ENCODE measurements around the gene TSC22D1.
"Not testable (repeated sequence)": the region's sequence is repeated elsewhere in the genome, so short reads cannot be mapped to it uniquely, and the experiment has no call there.

TSC22D1 gene

DNA sequence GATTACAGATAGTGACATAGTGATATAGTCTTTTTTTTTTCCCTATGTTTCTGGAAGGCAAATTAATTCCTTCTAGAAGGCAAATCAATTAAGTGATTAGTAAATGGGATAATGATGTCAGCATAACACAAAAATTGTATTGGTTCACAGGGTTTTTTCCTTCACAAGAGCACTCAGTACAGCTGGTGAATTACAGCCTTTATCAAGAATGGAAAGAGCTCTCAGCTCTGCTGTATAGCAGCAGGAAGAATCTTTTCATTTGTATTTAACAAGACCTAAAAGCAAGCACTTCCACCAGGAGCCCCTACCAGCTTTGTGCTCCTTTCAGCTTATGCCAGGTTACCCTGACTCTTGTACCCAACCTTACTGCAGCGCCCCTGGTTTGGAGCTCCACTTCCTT, 111.7 kb downstream of the TSC22D1 start:
- no peak for DNase-seq (ENCODE audit: low spot score)
- in situ Hi-C loops (cut with MboI; ENCODE audit: low sequenced_read_pairs, unreplicated experiment): loop anchor here (25.0 kb wide), 1 partner anchor 823 kb away; no protein-coding TSS in a partner anchor
- TF ChIP-seq CTCF (IDR thresholded peaks at IDR 0.05; ENCODE audit: borderline replicate concordance, control extremely low read depth, extremely low read depth, insufficient read depth, missing control alignments): no peak

DNA sequence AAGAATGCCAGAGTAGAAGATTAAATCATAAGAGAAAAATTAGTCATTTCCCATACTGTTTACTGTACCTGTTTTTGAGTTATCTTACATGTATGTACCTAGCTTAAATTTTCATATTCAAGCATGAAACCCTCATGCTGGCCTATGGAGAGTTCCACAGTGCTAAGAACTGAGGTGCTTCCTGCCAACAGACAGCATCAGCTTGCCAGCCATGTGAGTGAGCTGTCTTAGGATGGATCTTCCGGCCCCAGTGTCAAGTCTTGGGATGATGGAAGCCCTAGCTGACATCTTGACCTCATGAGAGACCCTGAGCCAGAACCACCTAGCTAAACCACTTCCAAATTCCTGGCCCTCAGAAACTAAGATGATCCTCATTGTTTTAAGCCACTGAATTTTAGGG, 112.4 kb downstream of the TSC22D1 start:
- in situ Hi-C loops (cut with MboI; ENCODE audit: low sequenced_read_pairs, unreplicated experiment): loop anchor here (25.0 kb wide), 1 partner anchor 824 kb away; no protein-coding TSS in a partner anchor
- no peak for DNase-seq (ENCODE audit: low spot score)
- TF ChIP-seq CTCF (IDR thresholded peaks at IDR 0.05; ENCODE audit: borderline replicate concordance, control extremely low read depth, extremely low read depth, insufficient read depth, missing control alignments): no peak

- no peak for TF ChIP-seq CTCF (IDR thresholded peaks at IDR 0.05; ENCODE audit: borderline replicate concordance, control extremely low read depth, extremely low read depth, insufficient read depth, missing control alignments)
- DNase-seq (ENCODE audit: low spot score): no peak
- in situ Hi-C loops (cut with MboI; ENCODE audit: low sequenced_read_pairs, unreplicated experiment): loop anchor here (25.0 kb wide), 1 partner anchor 828 kb away; no protein-coding TSS in a partner anchor
Measured at GRCh38 chr13:44459674-44460073, 116.5 kb downstream of the TSC22D1 start.

DNA sequence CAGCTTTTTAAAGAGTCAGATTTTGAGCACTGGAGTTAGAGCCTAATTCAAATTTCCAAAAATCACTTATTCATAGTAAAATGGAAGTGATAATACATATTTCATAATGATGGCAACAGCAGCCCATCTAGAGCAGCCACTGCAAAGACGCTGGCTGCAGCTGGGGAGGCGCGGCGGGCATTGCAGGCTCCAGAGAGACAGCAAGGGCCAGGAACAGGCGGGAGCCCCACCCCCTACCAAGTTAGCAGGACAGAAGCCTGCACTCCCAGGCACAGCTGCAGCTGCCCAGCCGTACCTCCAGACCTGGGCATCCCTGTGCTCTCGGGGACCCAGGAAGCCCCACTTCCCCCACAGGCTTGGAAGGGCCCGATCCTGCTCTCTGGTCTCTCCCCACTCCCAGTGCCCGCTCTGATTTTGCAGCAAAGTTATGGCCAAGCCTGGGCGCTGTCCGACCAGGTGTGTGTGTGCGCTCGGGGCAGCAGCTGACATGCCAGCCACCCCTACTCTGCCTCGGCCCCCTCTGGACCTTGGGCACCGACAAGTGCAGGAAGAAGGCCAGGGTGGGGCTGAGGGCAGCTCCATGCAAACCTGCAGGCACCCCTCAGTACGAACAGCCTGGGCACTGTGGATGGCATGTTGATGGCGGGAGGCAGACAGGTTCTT, 117.7 kb downstream of the TSC22D1 start:
- TF ChIP-seq CTCF (IDR thresholded peaks at IDR 0.05; ENCODE audit: borderline replicate concordance, control extremely low read depth, extremely low read depth, insufficient read depth, missing control alignments): no peak
- no peak for DNase-seq (ENCODE audit: low spot score)
- in situ Hi-C loops (cut with MboI; ENCODE audit: low sequenced_read_pairs, unreplicated experiment): loop anchor here (25.0 kb wide), 1 partner anchor 829 kb away; no protein-coding TSS in a partner anchor

GRCh38 chr13:44456212-44456611, 119.9 kb downstream of the TSC22D1 start:
- DNase-seq (ENCODE audit: low spot score): not testable (repeated sequence)
- in situ Hi-C loops (cut with MboI; ENCODE audit: low sequenced_read_pairs, unreplicated experiment): loop anchor here (25.0 kb wide), 1 partner anchor 831 kb away; no protein-coding TSS in a partner anchor

DNA sequence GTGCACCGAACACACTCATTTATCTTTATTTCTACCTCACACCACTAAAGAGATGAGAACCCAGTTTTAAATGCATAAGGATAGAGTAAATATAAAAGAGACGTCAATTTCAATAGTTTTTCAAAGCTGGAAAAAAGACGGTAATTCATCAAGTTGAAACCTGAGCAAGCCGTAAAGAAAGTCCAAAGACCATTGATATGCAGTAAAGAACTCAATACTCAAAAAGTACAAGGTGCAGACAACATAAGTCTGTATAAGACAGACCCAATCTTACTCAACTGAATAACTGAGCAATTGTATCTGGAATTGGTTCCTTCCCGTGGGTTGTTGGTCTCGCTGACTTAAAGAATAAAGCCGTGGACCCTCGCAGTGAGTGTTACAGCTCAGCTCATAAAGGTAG, 120.4 kb downstream of the TSC22D1 start:
- no peak for TF ChIP-seq CTCF (IDR thresholded peaks at IDR 0.05; ENCODE audit: borderline replicate concordance, control extremely low read depth, extremely low read depth, insufficient read depth, missing control alignments)
- no peak for DNase-seq (ENCODE audit: low spot score)
- in situ Hi-C loops (cut with MboI; ENCODE audit: low sequenced_read_pairs, unreplicated experiment): loop anchor here (25.0 kb wide), 1 partner anchor 832 kb away; no protein-coding TSS in a partner anchor

DNA sequence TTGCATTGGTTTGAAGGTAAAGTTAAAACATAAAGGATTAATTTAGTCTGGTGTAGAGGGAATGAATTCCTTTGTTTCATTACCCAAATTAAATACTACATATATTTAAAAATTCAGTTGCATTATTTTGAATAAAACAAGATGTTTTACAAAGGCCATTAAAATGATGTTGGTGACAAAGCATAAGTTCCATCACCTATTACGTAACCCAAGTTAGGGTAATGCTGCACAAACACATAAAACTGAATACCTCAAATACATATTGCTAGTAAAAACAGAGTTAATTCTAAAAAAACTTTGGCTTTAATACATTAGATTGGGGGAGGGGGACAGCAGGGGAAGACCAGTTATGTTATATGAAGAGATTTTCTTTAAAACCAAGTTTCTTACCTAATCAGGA, 122.2 kb downstream of the TSC22D1 start:
- no peak for DNase-seq (ENCODE audit: low spot score)
- in situ Hi-C loops (cut with MboI; ENCODE audit: low sequenced_read_pairs, unreplicated experiment): loop anchor here (25.0 kb wide), 1 partner anchor 833 kb away; no protein-coding TSS in a partner anchor
- TF ChIP-seq CTCF (IDR thresholded peaks at IDR 0.05; ENCODE audit: borderline replicate concordance, control extremely low read depth, extremely low read depth, insufficient read depth, missing control alignments): no peak

Data from GM13976 (cell line).